CD1c-positive myeloid dendritic cell (primary cell): ENCODE data around the gene RYR1.
"Not testable (repeated sequence)": the region's sequence is repeated elsewhere in the genome, so short reads cannot be mapped to it uniquely, and the experiment has no call there.

Experiments
- DNase-seq: peaks from one replicate; pipeline ENCODE4 v3.0.0-alpha.2; 2016; ENCODE audit errors: extremely low spot score

The RYR1 gene

GRCh38 chr19:38514812-38515633, 81.5 kb downstream of the RYR1 start:
- DNase-seq, result peak; percentile 71

GRCh38 chr19:38515896-38516295, 82.4 kb downstream of the RYR1 start:
- no peak for DNase-seq

GRCh38 chr19:38516802-38517201, 83.3 kb downstream of the RYR1 start:
- no peak for DNase-seq

GRCh38 chr19:38517321-38517720, 83.8 kb downstream of the RYR1 start:
- no peak for DNase-seq

- not testable (repeated sequence) for DNase-seq
These were observed 84.5 kb downstream of the RYR1 start for GRCh38 chr19:38517980-38518379.

DNA sequence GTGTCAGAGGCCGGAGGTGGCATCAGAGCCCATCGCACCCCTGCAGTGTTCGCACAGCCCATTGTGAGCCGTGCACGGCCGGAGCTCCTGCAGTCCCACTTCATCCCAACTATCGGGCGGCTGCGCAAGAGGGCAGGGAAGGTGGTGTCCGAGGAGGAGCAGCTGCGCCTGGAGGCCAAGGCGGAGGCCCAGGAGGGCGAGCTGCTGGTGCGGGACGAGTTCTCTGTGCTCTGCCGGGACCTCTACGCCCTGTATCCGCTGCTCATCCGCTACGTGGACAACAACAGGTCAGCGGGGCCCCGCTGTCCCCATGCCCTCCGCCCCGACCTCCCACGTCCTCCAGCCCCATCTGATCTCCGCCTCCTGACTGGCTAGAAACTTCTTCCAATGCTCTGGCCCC, 85.7 kb downstream of the RYR1 start:
- no peak for DNase-seq

GRCh38 chr19:38519988-38520387, 86.5 kb downstream of the RYR1 start:
- DNase-seq, result no peak

- DNase-seq, result no peak
These were observed 89.4 kb downstream of the RYR1 start for GRCh38 chr19:38522915-38523314.

GRCh38 chr19:38523319-38523718, 89.8 kb downstream of the RYR1 start:
- no peak for DNase-seq

- no peak for DNase-seq
These were observed 90.9 kb downstream of the RYR1 start for GRCh38 chr19:38524369-38524768.

DNA sequence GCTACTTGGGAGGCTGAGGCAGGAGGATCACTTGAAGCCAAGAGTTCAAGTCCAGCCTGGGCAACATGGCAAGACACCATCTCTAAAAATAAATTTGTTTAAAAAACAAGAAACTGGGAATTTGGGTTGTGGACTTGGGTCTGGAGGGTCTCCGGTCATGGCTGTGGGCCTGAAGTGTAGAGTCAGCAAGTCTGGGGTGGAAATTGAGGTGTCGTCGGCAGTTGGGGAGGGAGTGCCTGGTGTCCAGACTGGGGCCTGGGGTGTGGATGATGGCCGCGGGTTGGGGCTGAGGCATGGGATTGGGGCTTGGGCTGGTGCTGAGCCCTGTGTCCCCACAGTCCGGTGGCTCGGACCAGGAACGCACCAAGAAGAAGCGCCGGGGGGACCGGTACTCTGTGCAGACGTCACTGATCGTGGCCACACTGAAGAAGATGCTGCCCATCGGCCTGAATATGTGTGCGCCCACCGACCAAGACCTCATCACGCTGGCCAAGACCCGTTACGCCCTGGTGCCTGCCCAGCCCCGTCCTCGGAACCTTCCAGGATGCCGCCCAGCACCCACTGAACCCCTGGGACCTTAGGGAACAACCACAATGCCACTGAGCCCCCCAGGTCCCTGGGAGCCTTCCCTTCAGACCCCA, 91.6 kb downstream of the RYR1 start:
- DNase-seq, result no peak

DNA sequence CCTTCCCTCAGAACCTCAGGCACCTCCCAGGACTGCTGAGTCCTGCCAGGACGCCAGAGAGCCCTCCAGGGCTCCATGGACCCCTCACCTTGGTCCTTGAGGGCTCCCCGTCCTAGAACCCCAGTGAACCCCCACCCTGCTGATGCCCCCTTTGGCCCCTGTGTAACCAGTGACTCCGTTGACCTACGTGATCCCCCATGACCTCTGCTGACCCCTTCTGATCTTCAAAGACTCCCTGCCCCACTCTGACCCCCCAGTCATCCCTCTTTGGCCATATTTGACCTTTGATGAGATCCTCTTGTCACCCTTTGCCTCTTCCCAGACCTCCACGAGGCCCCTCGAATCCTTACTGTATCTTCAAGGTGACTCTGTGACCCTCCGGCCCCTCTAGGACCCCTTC, 92.9 kb downstream of the RYR1 start:
- DNase-seq, result no peak

- no peak for DNase-seq
These were observed 94.1 kb downstream of the RYR1 start for GRCh38 chr19:38527466-38528136.

- DNase-seq, result no peak
These were observed 94.8 kb downstream of the RYR1 start for GRCh38 chr19:38528213-38528755.

DNA sequence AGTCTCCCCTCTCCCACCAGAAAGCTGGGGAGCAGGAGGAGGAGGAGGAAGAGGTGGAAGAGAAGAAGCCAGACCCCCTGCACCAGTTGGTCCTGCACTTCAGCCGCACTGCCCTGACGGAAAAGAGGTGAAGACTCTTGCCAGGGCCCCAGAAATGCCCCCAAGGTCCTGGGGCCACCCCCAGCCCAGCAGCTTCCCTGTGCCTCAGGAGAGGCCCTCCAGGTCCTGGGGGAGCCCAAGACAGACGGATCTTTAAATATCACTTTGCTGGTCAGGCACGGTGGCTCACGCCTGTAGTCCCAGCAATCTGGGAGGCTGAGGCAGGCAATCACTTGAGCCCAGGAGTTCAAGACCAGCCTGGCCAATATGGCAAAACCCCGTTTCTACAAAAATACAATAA, 95.4 kb downstream of the RYR1 start:
- DNase-seq, result no peak

DNA sequence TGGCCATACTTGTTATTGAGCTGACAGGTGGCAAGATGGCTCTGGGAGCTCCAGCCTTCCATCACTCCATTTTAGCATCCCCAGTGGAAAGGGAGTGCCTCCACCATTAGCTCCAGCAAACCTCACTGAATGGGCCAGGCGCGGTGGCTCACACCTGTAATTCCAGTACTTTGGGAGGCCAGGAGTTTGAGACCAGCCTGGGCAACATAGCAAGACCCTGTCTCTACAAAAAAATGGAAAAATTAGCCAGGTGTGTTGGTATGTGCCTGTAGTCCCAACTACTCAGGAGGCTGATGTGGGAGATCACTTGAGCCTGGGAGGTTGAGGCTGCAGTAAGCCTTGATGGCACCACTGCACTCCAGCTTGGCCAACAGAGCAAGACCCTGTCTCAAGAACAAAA, 98.0 kb downstream of the RYR1 start:
- DNase-seq, result no peak

- DNase-seq, result no peak
These were observed 99.4 kb downstream of the RYR1 start for GRCh38 chr19:38532939-38533338.

GRCh38 chr19:38534574-38534973, 101.1 kb downstream of the RYR1 start:
- no peak for DNase-seq

DNA sequence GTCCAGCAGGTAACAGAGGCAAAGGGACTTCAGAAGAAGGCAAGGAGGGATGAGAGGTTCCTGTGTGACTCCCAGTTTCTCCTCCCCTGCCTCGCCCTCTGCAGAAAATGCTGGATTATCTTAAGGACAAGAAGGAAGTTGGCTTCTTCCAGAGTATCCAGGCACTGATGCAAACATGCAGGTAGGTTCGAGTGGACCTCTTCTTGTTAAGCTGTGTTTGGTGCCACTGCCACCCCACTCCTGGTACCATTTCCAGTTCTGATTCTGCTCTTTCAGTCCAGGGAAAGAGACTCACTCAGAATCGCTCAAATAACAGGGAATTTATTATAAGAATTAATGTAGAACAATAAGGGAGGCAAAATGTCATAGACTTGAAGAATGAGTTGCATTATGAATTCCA, 101.7 kb downstream of the RYR1 start:
- DNase-seq, result no peak

- no peak for DNase-seq
These were observed 103.8 kb downstream of the RYR1 start for GRCh38 chr19:38537071-38537936.

DNA sequence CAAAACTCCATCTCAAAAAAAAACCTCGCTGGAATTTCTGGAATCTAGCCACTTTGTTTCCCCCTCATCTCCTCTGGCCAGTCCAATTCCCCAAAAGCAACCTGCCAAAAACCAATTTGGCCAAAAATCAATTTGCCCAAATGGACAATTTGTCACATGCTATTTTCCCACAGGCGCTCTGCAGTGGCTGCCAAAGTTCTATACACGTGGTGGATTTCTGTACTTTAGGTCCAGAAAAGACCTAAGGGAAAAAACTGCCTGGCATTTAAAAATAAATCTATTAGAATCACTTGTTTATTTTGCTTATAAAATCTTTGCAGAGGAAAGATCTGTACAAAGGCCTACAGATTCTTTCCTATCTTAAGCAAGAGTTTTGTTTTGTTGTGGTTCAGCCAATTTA, 104.9 kb downstream of the RYR1 start:
- DNase-seq, result no peak
